Caco-2 (cell line): ENCODE measurements around the gene SCAND1. TPM values are rescaled to one million over a fixed set of nuclear protein-coding genes. Genes with fewer than 3 reads are reported as not detected.

Experiments used
- BruUV-seq: library from RNA; stranded (reverse); fragments of 400-500 nt; replicated peaks from 2 replicates; lab custom pipeline; 2021; lab: Mats Ljungman, UMichigan
- CTCF ChIA-PET: fragments of 300-600 bp; sonication (Branson Sonifier 250); formaldehyde crosslinking; loops from one replicate; lab custom pipeline; 2022; ENCODE audit warnings: antibody characterized with exemption; lab: Charles Lee
- POLR2A ChIA-PET: fragments of 300-600 bp; sonication (Branson Sonifier 250); formaldehyde crosslinking; loops from one replicate; lab custom pipeline; 2022; ENCODE audit warnings: antibody characterized with exemption; lab: Charles Lee
- DNase-seq, 2 experiments: peaks; one replicate each; pipeline versions ENCODE4 v3.0.0 to v3.0.0-alpha.2; 2020 to 2022
- H3K27me3 ChIP-seq: replicated peaks from 2 replicates; pipeline ENCODE4 v1.6.0; 2011; ENCODE audit warnings: low read length; ENCODE audit not compliant: control insufficient read depth, insufficient read depth
- H3K36me3 ChIP-seq: 2 replicates; pipeline ENCODE4 v1.5.1; 2011; ENCODE audit warnings: low read length; ENCODE audit not compliant: control insufficient read depth, insufficient read depth
- H3K4me1 ChIP-seq: fragments of 250-450 bp; sonication (Bioruptor Pico); 2 replicates; pipeline ENCODE4 v1.5.1; 2020; ENCODE audit warnings: mild to moderate bottlenecking
- H3K4me3 ChIP-seq: 2 replicates; pipeline ENCODE4 v1.5.1; 2011; ENCODE audit warnings: low read depth, mild to moderate bottlenecking, control low read depth, low read length
- H3K9me3 ChIP-seq: fragments of 250-450 bp; sonication (Bioruptor Pico); 2 replicates; pipeline ENCODE4 v1.5.1; 2020; ENCODE audit warnings: mild to moderate bottlenecking, moderate library complexity
- H3K27ac Mint-ChIP-seq: one replicate; pipeline ENCODE4 v1.8.0; 2022; ENCODE audit warnings: mixed read lengths; ENCODE audit not compliant: unreplicated experiment
- H3K27me3 Mint-ChIP-seq: one replicate; pipeline ENCODE4 v1.8.0; 2022; ENCODE audit warnings: mixed read lengths; ENCODE audit not compliant: insufficient read depth, unreplicated experiment
- H3K36me3 Mint-ChIP-seq: one replicate; pipeline ENCODE4 v1.8.0; 2022; ENCODE audit warnings: mild to moderate bottlenecking, mixed read lengths; ENCODE audit not compliant: insufficient read depth, unreplicated experiment
- H3K4me1 Mint-ChIP-seq: one replicate; pipeline ENCODE4 v1.8.0; 2022; ENCODE audit warnings: low read depth, mixed read lengths; ENCODE audit not compliant: unreplicated experiment
- H3K4me3 Mint-ChIP-seq: one replicate; pipeline ENCODE4 v1.8.0; 2022; ENCODE audit warnings: mild to moderate bottlenecking, moderate library complexity, mixed read lengths; ENCODE audit not compliant: unreplicated experiment
- H3K9me3 Mint-ChIP-seq: one replicate; pipeline ENCODE4 v1.8.0; 2022; ENCODE audit warnings: mixed read lengths; ENCODE audit not compliant: unreplicated experiment
- intact Hi-C: fragments of 100-400 bp; cut with micrococcal nuclease; formaldehyde crosslinking; loops from one replicate; pipeline ENCODE4 v1.10.0; 2022; ENCODE audit not compliant: unreplicated experiment
- total RNA-seq: library from RNA; stranded (reverse); gene quantifications from 2 replicates; pipeline ENCODE4 v1.2.3, GENCODE V29; 2022
- TF ChIP-seq, protein P1 (sequence below), 2 experiments: fragments of 200-600 bp in 1 of 2; IDR thresholded peaks; 1 replicate in 1 of 2; 2 replicates in 1 of 2; pipeline versions ENCODE4 v1.5.1 to v1.8.0; 2011 to 2022; ENCODE audit warnings: antibody characterized with exemption in 1 of 2, control low read depth in 1 of 2, inconsistent platforms in 1 of 2, low read depth in 1 of 2, low read length in 1 of 2, mild to moderate bottlenecking in 1 of 2, moderate library complexity in 1 of 2; ENCODE audit not compliant: insufficient read depth in 1 of 2, severe bottlenecking in 1 of 2, unreplicated experiment in 1 of 2

Gene SCAND1
- total RNA-seq, 1 experiment from 2014 or later: 129 TPM

DNA sequence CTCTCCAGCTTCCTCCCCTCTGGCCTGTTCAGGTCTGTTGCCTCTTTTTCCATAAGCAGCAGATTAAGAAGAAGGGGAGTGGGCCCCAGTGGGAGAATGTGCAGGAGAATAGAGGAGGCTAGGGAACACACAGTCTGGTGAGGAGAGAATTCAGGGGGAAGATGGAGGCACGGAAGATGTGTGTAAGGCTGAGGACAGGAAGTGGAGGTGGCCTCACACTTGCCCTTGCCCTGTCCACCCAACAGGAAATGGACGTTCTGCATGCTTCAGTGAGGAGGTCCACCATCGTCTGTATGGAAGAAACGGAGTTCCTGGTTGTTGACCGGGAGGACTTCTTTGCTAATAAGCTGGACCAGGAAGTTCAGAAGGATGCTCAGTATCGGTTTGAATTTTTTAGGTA, 30.1 kb upstream of the SCAND1 start:
- Histone ChIP-seq H3K27me3 (0 out of 2 replicates have a peak, but pooled peaks cover 1% of the 10 kb centered on the region), H3K9me3 (no peaks in the 10 kb centered on the region), H3K36me3 (no peaks in the 10 kb centered on the region), H3K4me3 (no peak overlapping the region), H3K4me1 (no peaks in the 10 kb centered on the region)
- DNase-seq: peak in 1 of 2 experiments; percentile 30
- POLR2A ChIA-PET: no interaction called here
- Mint-ChIP-seq H3K27ac (no peak overlapping the region), H3K36me3 (peaks cover 4% of the 10 kb centered on the region), H3K9me3 (no peaks in the 10 kb centered on the region), H3K4me3 (no peak overlapping the region), H3K4me1 (no peaks in the 10 kb centered on the region), H3K27me3 (no peaks in the 10 kb centered on the region)
- CTCF ChIA-PET: interaction anchor here (1.4 to 6.5 kb wide), 3 partner anchors 8 to 154 kb away, joined by 5 to 81 read pairs (median 6); partner anchors contain the start of gene SCAND1
- BruUV-seq: no TSS peak
- intact Hi-C loops: no loop called here
- TF ChIP-seq, protein P1, sequence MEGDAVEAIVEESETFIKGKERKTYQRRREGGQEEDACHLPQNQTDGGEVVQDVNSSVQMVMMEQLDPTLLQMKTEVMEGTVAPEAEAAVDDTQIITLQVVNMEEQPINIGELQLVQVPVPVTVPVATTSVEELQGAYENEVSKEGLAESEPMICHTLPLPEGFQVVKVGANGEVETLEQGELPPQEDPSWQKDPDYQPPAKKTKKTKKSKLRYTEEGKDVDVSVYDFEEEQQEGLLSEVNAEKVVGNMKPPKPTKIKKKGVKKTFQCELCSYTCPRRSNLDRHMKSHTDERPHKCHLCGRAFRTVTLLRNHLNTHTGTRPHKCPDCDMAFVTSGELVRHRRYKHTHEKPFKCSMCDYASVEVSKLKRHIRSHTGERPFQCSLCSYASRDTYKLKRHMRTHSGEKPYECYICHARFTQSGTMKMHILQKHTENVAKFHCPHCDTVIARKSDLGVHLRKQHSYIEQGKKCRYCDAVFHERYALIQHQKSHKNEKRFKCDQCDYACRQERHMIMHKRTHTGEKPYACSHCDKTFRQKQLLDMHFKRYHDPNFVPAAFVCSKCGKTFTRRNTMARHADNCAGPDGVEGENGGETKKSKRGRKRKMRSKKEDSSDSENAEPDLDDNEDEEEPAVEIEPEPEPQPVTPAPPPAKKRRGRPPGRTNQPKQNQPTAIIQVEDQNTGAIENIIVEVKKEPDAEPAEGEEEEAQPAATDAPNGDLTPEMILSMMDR (IDR thresholded peaks at IDR 0.05; ENCODE audit: insufficient read depth in 1 of 2, low read depth in 1 of 2, low read length in 1 of 2, severe bottlenecking in 1 of 2, unreplicated experiment in 1 of 2): no peak

DNA sequence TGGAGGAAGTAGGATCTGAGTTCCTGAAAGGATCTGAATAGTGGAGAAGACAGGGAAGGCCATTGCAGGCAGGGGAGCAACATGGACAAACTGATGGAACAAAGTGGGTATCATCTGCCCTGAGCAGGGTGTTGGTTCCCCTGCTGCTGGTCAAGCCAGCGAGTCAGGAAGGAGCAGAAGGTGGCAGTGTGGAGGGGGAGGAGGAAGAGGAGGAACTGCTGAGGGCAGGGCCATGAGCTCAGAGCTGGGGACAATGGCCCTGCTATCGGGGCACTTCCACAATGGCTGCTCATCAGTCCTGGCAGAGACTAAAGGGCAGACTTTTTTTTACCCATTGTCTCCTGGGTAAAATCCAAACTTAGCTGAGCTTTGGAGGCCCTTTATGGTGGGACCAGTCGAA, 27.7 kb upstream of the SCAND1 start:
- no peak for DNase-seq
- peaks cover 4% of the 10 kb centered on the region for H3K36me3 Mint-ChIP-seq
- H3K4me3 Mint-ChIP-seq: no peak overlapping the region
- Histone ChIP-seq H3K4me1 (no peaks in the 10 kb centered on the region), H3K9me3 (no peaks in the 10 kb centered on the region), H3K4me3 (no peak overlapping the region), H3K27me3 (0 out of 2 replicates have a peak, but pooled peaks cover 1% of the 10 kb centered on the region), H3K36me3 (no peaks in the 10 kb centered on the region)
- no TSS peak for BruUV-seq
- no peak overlapping the region for H3K27ac Mint-ChIP-seq
- H3K9me3 Mint-ChIP-seq: no peaks in the 10 kb centered on the region
- ChIA-PET POLR2A (interaction anchor here (0.6 kb wide), 1 partner anchor 366 kb away, joined by 4 read pairs; the partner anchor contains the start of gene SPAG4), CTCF (interaction anchor here (1.3 to 6.5 kb wide), 2 partner anchors 10 to 36 kb away, joined by 3 to 81 read pairs; no protein-coding TSS in a partner anchor)
- no peaks in the 10 kb centered on the region for H3K4me1 Mint-ChIP-seq
- intact Hi-C loops: no loop called here
- TF ChIP-seq, protein P1 (IDR thresholded peaks at IDR 0.05; ENCODE audit: insufficient read depth in 1 of 2, low read depth in 1 of 2, low read length in 1 of 2, severe bottlenecking in 1 of 2, unreplicated experiment in 1 of 2): no peak
- H3K27me3 Mint-ChIP-seq: no peaks in the 10 kb centered on the region

- TF ChIP-seq, protein P1 (IDR thresholded peaks at IDR 0.05; ENCODE audit: insufficient read depth in 1 of 2, low read depth in 1 of 2, low read length in 1 of 2, severe bottlenecking in 1 of 2, unreplicated experiment in 1 of 2): no peak
- no peaks in the 10 kb centered on the region for H3K36me3 ChIP-seq
- Mint-ChIP-seq H3K4me3 (no peak overlapping the region), H3K4me1 (no peaks in the 10 kb centered on the region), H3K36me3 (no peaks in the 10 kb centered on the region), H3K9me3 (peaks cover 9% of the 10 kb centered on the region), H3K27ac (no peak overlapping the region), H3K27me3 (no peaks in the 10 kb centered on the region)
- POLR2A ChIA-PET: no interaction called here
- H3K4me3 ChIP-seq: no peak overlapping the region
- H3K27me3 ChIP-seq: 0 out of 2 replicates have a peak, but pooled peaks cover 1% of the 10 kb centered on the region
- no peak for DNase-seq
- BruUV-seq: no TSS peak
- H3K4me1 ChIP-seq: no peaks in the 10 kb centered on the region
- no peaks in the 10 kb centered on the region for H3K9me3 ChIP-seq
- CTCF ChIA-PET: interaction anchor here (0.6 to 6.5 kb wide), 4 partner anchors 13 to 195 kb away, joined by 3 to 81 read pairs (median 4); partner anchors contain the start of gene SCAND1
- intact Hi-C loops: no loop called here
Measured at GRCh38 chr20:35979544-35979943, 25.2 kb upstream of the SCAND1 start.
